HG03460 (cell line): ENCODE results near the gene RADIL.
A peak's percentile ranks its signal among the peaks of the same experiment; 100 is the strongest.

Experiments used
- ATAC-seq: cut with Tn5 transposase; IDR thresholded peaks from one replicate; pipeline ENCODE4 v1.9.1; 2021; ENCODE audit not compliant: unreplicated experiment

RADIL gene

GRCh38 chr7:4779118-4779517 lies 104.4 kb downstream of the RADIL start:
- no peak for ATAC-seq

GRCh38 chr7:4775848-4776623 lies 107.5 kb downstream of the RADIL start:
- peak; percentile 4 for ATAC-seq

- peak; percentile 89 for ATAC-seq
Observed at GRCh38 chr7:4775250-4775847, 108.2 kb downstream of the RADIL start, which contains the start of gene AP5Z1. Gene AP5Z1 (plus strand): TSS chr7:4775623. CDS start chr7:4775716, 93 bp downstream.

GRCh38 chr7:4774658-4775249 lies 108.8 kb downstream of the RADIL start:
- ATAC-seq: peak; percentile 27

GRCh38 chr7:4774007-4774406 lies 109.5 kb downstream of the RADIL start:
- no peak for ATAC-seq

- ATAC-seq: no peak
Observed at GRCh38 chr7:4772306-4772705, 111.2 kb downstream of the RADIL start.

GRCh38 chr7:4771737-4772136 lies 111.8 kb downstream of the RADIL start:
- no peak for ATAC-seq

GRCh38 chr7:4770886-4771285 lies 112.6 kb downstream of the RADIL start:
- no peak for ATAC-seq

GRCh38 chr7:4769761-4770160 lies 113.8 kb downstream of the RADIL start:
- no peak for ATAC-seq

GRCh38 chr7:4768597-4769569 lies 114.6 kb downstream of the RADIL start:
- ATAC-seq: no peak

GRCh38 chr7:4766666-4767519 lies 116.6 kb downstream of the RADIL start:
- no peak for ATAC-seq

- no peak for ATAC-seq
Observed at GRCh38 chr7:4765776-4766490, 117.6 kb downstream of the RADIL start.

- ATAC-seq: no peak
Observed at GRCh38 chr7:4764402-4765007, 119.0 kb downstream of the RADIL start.

- ATAC-seq: no peak
Observed at GRCh38 chr7:4763794-4764185, 119.7 kb downstream of the RADIL start.

- ATAC-seq: no peak
Observed at GRCh38 chr7:4763091-4763793, 120.3 kb downstream of the RADIL start.

GRCh38 chr7:4762121-4763055 lies 121.1 kb downstream of the RADIL start:
- no peak for ATAC-seq

GRCh38 chr7:4760952-4761351 lies 122.6 kb downstream of the RADIL start:
- ATAC-seq: no peak
